ENCODE data around the gene NAB2.

Gene NAB2

GRCh38 chr12:57135527-57136326, 46.8 kb downstream of the NAB2 start:
- no peak for DNase-seq

GRCh38 chr12:57138526-57139272, 49.8 kb downstream of the NAB2 start:
- DNase-seq: no peak

- no peak for DNase-seq
Observed at GRCh38 chr12:57139796-57140649, 51.1 kb downstream of the NAB2 start.

GRCh38 chr12:57141249-57141648, 52.3 kb downstream of the NAB2 start:
- DNase-seq: no peak

- no peak for DNase-seq
Observed at GRCh38 chr12:57142121-57142520, 53.2 kb downstream of the NAB2 start.

GRCh38 chr12:57142727-57143126, 53.8 kb downstream of the NAB2 start:
- no peak for DNase-seq

- DNase-seq: no peak
Observed at GRCh38 chr12:57143454-57143853, 54.5 kb downstream of the NAB2 start.

Data from AML-193 (cell line).